IPS-NIHi7 (cell line): Measurements from ENCODE around the gene P4HB.

Source experiments
- DNase-seq: peaks from one replicate; pipeline ENCODE4 v3.0.0; 2012; ENCODE audit warnings: mixed read lengths; ENCODE audit errors: extremely low spot score

The P4HB gene

DNA sequence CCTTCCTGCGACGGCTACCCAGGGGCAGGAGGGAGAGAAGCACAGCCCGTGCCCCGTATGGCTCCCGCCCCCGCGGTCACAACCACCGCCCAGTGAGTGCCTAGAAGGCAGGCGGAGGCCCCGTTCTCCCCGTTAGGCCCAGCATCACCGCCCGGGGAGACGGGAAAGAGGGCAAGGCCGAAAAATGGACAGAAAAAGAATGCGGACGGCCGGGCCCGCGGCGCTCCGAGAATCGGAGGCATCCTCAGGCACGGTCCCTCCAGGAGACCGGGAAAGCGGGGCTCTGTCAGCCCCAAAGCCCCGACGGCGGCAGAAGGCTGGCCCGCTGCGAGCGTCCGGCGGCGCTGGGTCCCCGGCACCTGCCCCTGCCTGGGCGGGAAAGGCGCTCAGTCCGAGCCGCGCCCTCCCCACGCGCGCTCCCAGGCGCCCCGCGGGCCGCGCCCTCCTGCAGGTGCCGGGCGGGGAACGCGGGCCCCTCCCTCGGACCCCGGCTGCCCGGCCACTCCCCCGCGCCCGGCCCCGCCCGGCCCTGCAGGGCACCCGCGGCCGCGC is 27.7 kb downstream of the P4HB start:
- no peak for DNase-seq

DNA sequence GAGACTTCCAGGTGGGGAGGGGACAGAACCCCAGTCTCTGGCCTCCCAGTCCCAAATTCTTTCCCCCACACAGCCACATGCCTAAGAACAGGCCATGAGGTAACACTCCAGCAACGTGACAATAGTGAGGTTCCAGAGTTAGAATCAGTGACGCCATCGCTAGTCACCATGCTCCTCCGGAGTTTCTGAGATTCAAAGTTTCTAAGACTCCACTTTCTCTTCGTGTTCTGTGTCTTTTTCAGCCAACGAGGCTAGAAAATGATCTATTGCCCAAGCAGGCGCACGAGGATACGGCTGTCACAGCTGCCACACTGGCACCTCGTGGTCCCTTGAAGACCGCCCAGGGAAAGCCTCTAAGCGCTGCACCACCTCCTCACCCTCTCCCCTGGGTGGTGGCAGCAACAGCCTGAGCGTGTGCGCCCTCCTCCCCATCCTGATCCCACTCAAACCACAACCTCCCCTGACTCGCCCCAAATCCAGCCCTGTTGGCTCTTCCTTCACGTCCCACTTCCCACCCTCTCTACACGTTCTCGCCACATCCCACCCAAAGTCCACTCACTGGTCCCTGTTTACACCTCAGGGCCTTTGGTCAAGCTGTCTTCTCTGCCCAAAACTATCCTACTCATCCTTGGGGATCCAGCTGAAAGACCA is 28.3 kb downstream of the P4HB start:
- no peak for DNase-seq

DNA sequence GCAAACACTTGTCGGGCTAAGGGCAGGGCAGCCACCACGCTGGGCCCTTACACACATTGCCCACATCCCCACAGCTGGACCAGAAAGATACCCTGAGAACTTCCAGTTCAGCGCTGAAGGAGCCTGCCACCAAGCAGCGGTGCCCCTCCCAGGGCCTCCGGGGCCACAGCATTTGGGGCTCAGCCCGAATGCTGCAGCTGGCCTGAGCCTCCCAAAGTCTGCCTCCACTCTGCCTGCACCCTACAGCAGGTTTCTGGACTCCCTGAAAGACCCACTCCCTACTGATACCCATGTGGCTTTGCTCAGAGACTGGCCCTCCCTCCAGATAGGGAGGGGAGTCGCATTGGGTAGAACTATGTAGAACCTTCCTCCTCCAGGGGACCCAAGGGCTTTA is 28.8 kb downstream of the P4HB start:
- no peak for DNase-seq

DNA sequence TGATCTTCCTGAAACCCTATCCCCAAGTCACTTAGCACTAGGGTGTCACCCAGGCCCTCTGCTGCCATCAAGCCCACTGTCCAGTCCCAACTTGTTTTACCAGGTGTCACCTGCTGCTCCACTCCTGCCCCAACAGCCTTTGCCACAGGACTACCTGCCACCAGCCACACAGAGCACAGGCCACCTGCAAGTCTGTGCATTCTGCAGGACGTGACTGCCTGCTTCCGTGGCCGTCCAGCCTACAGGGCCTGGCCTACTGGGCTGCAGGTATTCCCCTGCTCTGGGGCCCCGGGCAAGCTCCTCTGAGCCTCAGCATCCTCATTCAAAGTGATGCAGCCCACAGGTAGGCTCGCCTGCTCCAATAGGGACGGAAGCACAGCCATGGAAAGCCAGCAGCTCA is 30.5 kb downstream of the P4HB start:
- no peak for DNase-seq

DNA sequence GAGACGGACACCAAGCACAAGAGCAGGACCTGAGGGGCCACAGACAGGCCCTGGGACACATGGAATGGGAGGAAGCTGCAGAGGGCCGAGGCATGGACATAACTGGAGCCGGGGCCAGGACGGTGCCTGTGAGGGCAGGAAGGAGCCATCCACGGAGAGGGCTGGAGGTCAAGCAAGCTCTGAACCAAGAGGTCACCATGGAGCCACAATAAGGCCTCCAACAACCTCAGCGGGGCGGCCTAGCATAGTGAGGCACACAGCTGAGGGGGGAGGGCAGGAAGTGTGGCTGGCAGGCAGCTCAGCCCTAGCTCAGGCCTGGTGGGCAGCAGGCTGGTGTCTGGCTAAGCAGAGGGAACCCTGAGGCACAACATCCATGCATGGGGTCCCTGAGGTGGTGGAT is 31.7 kb downstream of the P4HB start:
- DNase-seq: no peak

DNA sequence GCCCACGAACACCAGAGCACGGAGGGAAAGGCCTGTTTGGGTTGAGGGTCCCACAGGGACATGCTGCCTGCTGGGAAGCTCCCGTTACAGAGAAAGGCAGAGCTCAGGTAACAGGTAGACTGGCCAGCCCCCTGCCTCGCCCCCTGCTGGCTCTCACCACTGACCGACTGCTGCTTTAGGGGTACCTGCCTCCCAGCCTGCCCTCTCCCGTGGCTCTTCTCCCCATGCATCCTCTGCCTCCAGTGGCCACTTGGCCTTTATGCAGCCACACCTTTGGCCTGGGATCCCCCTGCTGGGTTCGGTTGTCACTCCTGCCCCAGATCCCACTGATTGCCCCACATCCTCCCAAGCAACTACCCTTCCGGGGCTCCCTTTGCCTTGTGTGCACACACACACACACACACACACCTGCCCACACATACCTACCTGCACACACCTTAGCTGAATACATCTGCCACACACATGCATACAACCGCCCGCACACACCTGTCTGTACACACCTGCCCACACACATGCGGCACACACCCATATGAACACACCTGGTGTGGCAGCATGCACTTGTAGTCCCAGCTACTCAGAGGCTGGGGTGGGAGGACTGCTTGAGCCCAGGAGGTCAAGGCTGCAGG is 34.4 kb downstream of the P4HB start:
- DNase-seq: no peak

DNA sequence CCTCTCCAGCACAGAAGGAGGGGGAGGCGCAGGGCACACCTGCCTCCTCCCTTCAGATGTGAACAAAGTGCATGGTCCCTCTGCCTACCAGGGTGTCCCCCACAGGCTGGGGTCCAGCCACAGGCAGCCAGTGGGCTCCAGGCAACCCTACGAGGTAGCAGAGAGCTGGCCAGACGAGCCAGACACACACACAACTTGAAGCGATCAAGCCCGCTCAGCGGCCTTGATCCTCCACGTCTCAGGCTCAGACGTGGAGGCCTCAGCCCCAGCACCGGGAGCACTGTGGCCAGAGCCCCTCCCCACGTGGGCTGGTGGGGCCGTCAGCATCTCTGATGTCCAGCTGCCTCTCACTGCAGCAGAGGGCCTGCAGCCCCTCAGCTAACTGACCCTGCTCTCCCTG is 35.7 kb downstream of the P4HB start:
- DNase-seq: no peak

DNA sequence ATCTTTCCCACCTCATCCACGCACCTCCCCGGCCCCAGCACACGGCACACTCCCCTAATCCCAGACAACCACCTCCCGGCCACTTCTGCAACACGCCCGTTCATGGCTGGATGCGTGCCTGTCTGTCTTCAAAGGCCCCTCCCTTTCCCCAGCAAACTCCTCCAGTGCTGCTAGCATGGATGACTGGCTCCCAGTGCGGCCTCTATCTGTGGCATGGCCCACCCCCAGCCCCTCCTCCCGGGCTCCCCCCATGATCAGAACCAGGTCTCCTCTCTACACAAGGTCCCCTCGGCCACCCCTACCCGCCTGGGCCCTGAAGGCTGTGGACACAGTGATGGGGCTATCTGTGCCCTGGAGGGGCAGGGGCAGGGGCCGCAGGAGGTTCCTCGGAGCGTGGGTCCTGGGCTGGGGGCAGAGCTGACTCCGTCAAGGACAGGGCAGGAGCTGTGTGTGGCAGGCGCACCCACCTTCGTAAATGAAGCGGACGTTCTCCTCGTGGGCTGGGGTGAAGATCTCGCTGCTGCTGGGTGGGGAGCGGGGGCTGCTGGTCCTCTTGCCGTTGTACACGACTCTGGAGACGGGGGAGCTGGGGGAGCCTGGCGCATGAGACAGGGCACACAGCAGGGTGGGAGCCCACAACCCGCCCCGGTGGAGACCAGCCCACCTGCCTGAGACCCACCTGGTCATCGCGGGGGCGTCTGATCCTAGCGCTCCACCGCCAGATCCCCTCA is 36.4 kb downstream of the P4HB start:
- DNase-seq: no peak

DNA sequence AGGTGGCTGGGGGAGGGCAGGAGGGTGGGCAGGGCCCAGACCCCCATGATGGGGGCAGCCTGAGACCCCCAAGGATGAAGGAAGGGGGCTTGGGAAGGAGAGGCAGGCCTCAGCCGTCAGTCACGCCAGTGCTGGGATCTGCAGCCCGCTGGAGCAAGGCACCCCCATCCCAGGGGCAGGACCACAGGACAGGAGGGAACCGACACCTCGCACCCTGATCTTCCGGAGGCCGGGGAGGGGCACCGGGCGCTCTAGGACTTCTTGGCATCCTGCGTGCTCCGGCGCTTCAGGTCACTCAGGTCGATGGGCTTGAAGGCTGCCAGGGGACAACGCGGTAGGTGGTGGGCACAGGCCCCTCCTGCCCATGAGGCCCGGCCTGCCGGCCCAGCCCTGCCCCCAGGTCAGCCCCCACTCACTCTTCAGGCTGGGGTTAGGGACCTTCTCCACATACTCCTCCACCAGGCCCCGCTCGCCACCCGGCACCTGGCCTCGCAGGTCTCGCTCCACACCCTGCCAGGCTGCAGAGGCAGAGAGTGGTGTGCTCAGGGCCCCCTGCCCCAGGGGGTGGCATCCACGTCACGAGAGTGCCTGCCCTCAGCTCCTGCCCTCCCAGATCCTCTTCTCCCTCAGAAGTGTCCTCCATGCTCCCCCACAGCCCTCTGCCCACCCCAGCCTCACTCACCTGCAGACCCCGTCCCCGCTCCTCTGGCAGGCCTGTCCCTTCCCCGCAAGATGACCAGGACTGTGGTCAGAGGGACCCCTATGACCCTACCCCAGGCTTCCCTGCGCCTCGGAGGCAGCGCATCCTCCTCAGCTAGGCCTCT is 37.1 kb downstream of the P4HB start:
- no peak for DNase-seq

DNA sequence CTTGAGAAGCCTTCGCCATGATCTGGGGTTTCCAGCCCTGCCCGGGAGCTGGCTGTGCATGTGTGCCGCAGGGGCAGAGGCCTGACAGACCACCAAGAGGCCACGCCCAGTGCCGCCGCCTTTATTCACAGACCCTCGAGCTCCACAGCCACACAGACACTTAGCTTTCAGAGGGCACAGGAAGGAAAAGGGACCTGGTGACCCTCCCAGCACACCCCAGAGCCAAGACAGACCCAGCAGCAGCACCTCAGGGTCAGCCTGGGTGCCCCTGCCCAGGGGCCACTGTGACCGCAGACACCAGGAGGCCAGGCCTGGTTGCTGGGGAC is 38.1 kb downstream of the P4HB start:
- no peak for DNase-seq

DNA sequence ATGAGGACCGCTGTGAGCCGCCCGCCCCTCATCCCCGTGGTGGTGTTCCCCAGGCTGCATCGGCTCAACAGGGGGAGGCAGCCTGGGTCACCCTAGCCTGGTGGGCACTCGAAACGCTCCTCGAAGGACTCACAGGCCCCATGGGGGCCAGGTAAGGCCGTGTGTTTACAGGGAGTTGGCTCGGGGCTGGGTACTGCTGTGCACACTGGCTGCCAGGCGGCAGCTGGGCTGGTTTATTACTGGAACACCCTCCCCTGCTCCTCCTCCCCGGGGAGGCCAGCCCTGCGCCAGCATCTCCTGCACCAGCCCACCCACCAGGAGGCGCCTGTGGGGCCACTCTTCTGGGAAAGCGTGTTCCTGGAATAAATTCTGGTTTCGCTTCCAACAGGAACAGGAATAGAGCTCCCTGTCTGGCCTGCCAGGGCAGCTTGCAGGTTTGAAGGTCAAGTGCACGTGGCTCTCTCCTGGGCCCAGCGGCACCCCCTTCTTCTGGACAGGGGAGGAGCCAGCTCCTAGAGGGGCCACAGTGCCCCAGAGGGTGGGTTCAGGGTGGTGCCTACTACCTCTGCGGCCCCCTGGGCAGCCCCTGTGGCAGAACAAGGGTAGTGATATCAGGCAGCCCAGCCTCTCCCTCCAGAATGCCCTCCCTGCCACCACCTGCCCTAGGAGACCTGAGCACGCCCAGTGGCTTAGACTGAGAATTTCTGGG is 38.6 kb downstream of the P4HB start:
- DNase-seq: peak; percentile 75

DNA sequence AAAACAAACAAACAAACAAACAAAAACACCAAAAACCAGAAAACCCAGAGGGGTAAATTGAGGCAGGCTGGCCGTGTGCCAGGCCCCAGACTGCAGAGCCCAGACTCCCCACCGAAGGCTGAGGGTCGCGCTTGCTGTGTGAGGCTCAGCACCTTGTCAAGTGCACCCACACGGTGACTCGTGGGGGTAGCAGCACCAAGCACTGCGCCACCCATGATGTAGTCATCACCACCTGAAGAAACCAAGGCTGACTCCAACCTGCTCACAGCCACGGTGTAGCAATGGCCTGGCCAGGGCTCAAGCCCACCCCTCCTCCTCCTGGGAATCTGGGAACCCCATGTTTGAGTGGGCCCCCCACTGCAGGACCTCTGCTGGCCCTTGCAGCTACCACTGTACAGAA is 39.2 kb downstream of the P4HB start:
- no peak for DNase-seq

DNA sequence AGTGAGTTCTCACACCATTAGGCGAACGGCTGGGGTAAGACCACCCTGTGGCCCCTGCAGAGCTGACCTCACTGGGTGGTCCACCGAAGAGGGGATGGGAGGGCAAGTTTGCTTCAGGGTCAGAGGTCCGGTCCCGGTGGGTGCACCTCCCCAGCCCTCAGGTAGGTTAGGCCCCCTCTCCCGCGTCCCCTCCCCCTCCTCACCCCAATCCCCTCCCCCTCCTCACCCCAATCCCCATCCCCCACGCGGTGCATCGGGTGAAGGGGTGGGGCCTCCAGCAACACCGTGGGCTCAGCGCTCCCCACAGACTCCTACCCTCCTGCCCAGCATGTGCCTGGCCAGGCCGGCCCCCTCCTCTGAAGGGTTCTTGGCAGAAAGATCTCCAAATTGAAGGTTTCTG is 40.6 kb downstream of the P4HB start:
- DNase-seq: no peak

DNA sequence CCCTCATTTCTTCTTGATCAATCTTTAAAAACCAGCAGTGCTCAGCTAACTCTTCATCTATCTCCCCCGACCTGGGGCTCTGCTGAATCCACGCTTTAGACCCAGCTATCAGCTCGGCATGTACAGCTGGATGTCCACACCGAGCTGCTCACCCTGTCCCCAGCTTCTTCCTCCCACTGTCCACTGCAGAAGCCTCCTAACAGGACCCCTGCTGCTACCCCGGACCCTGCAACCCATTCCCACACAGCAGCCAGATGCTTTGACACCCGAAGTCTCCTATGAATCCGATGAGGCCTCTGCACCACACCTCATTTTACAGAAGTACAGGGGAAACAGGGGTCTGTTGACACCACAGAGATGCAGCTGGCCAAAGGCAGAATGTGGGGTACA is 42.6 kb downstream of the P4HB start:
- no peak for DNase-seq

DNA sequence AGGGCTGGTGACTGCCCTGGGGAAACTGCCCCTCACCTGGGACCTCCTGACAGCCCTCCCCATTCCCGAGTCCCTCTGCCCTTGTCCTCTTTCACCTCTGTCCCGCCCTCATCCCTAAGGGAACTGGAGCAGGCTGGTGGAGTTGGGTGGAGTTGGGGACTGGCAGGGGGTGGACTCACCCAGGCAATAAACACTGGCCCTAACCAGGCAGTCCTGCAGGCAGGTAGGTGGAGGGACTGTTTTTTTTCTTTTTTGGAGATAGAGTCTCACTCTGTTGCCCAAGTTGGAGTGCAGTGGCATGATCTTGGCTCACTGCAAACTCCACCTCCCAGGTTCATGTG is 44.7 kb downstream of the P4HB start:
- no peak for DNase-seq

DNA sequence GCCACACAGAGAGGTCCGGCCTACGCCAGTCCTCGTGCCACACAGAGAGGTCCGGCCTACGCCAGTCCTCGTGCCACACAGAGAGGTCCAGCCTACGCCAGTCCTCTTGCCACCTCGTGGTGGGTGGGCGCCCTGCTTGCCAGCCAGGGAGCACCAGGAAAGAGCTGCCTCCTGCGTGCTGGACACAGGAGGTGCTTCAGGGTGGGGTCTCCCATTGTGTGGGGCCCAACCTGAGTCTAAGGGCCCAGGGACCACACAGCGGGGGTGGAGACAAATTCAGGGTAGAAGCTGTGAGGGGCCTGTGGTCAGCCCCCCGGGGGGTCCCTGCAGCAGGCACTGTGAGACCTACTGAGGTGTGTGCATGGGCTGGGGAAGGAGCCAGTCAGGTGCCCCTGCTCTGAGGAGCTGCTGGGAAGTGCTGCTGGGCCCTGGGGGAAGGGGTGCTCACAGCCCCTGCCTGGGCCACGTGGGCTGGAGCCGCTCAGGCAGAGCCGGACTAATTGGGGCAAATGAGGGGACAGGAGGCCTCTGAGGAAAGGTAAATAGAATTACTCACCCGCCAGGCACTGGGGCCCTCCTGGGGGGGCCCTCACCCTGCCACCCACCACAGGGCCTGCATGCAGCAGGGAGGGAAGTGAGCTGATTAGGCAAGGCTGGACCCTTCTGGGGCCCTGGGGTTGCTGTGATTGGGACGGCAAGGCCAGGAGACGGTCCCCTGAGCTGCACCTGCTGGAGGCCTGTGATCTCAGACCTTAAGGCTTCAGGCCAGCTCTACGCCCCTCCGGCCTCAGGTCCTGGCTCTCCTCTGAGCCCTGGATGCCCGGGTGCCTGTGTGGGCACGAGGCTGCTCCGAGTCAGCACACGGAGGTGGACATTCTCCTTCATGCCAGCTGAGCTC is 45.3 kb downstream of the P4HB start:
- DNase-seq: no peak

DNA sequence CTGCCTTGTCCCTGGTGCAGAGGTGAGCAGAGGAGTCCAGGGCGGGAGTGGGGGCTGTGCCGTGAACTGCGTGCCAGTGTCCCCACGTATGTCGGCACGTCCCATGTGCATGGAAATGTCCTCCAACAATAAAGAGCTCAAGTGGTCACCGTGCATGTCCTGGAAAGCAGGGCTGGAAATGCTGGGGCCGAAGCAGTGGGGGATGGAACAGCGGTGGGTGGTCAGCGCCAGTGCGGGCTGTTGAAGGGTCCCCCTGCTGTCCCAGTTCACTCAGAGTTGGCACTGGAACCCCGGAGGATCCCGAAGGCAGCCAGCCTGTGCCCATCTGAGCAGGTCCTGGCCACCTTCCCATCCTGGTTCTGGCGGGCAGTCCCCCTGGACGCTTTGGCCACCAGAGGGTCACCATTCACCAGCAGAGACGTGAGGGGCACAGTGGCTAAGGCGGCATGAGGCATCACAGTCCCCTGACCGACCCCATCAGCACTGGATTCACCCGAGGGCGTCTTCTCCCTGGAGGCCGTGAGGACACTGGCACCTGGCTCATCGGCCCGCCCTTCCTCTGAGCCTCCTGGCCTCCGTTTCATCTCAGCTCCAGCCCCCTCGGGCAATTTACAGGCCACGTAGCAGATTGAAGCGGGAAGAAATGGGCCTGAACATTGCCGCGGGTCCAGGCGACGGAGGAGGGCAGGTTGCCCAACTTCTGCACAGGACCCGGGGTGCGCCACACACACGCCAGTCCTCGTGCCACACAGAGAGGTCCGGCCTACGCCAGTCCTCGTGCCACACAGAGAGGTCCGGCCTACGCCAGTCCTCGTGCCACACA is 46.3 kb downstream of the P4HB start:
- DNase-seq: no peak

DNA sequence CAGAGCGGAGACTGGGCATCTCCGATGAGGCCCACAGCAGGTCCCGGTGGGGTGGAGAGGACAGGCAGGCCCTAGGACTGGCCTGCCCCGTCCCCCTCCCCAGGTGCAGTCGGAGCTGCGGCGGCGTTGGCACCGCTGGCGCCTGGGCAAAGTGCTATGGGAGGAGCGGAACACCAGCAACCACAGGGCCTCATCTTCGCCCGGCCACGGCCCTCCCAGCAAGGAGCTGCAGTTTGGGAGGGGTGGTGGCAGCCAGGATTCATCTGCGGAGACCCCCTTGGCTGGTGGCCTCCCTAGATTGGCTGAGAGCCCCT is 47.0 kb downstream of the P4HB start:
- DNase-seq: no peak

DNA sequence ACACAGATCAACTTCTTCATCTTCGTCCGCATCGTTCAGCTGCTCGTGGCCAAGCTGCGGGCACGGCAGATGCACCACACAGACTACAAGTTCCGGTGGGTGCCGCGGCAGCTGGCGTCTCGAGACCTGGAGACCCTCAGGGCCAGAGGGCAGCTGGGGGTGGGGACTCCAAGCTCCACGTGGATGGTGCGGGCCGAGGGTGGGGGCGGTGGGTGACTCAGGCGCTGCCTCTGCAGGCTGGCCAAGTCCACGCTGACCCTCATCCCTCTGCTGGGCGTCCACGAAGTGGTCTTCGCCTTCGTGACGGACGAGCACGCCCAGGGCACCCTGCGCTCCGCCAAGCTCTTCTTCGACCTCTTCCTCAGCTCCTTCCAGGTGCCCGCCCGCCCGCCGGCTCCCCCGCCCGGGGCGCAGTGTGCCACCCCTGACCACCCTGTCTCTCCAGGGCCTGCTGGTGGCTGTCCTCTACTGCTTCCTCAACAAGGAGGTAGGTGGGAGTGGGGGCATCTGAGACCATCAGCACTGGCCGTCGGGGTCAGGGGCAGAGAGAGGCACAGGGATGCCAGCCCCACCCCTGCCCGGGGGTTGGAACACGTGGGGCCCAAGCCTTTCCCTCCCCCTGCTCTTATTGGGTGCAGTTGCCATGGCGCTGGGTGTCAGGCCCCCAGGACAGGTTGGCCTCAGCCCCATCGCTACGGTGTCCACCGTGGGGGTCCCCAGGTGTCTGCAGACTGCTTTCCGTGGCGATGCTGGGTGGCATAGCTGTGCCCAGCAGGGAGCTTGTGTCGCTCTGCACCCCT is 47.6 kb downstream of the P4HB start:
- DNase-seq: no peak
